Hepatocyte (in vitro differentiated cells): ENCODE measurements around the gene UPP1. TPM values are rescaled to one million over a fixed set of nuclear protein-coding genes. Genes with fewer than 3 reads are reported as not detected.
A peak's percentile ranks its signal among the peaks of the same experiment; 100 is the strongest.

Experiments used
- DNase-seq: peaks from one replicate; pipeline ENCODE4 v3.0.0-alpha.2; 2016; ENCODE audit warnings: low spot score
- H2AFZ ChIP-seq: fragments of 200-600 bp; sonication (generic); 2 replicates; pipeline ENCODE4 v1.6.0; 2016; ENCODE audit warnings: antibody characterized with exemption, mild to moderate bottlenecking
- H3K27ac ChIP-seq: fragments of 200-600 bp; sonication (generic); 2 replicates; pipeline ENCODE4 v1.5.1; 2016; ENCODE audit warnings: mild to moderate bottlenecking
- H3K27me3 ChIP-seq: fragments of 200-600 bp; sonication (generic); 2 replicates; pipeline ENCODE4 v1.6.1; 2016
- H3K36me3 ChIP-seq: fragments of 200-600 bp; sonication (generic); replicated peaks from 2 replicates; pipeline ENCODE4 v1.5.1; 2016; ENCODE audit warnings: low read depth; ENCODE audit not compliant: insufficient read depth
- H3K4me1 ChIP-seq: fragments of 200-600 bp; sonication (generic); 2 replicates; pipeline ENCODE4 v1.5.1; 2016; ENCODE audit warnings: mild to moderate bottlenecking, moderate library complexity; ENCODE audit not compliant: insufficient read depth
- H3K4me2 ChIP-seq: fragments of 200-600 bp; sonication (generic); 2 replicates; pipeline ENCODE4 v1.6.0; 2016
- H3K4me3 ChIP-seq: fragments of 200-600 bp; sonication (generic); 2 replicates; pipeline ENCODE4 v1.5.1; 2016; ENCODE audit warnings: mild to moderate bottlenecking
- H3K79me2 ChIP-seq: fragments of 200-600 bp; sonication (generic); 2 replicates; pipeline ENCODE4 v1.6.0; 2017; ENCODE audit warnings: mild to moderate bottlenecking
- H3K9me2 ChIP-seq: fragments of 200-600 bp; sonication (generic); replicated peaks from 2 replicates; pipeline ENCODE4 v1.6.0; 2017; ENCODE audit warnings: mild to moderate bottlenecking; ENCODE audit not compliant: insufficient read depth
- H3K9me3 ChIP-seq: fragments of 200-600 bp; sonication (generic); 2 replicates; pipeline ENCODE4 v1.5.1; 2016; ENCODE audit warnings: low read depth, mild to moderate bottlenecking
- H4K20me1 ChIP-seq: fragments of 200-600 bp; sonication (generic); 2 replicates; pipeline ENCODE4 v1.6.0; 2016; ENCODE audit warnings: mild to moderate bottlenecking; ENCODE audit not compliant: insufficient read depth, poor library complexity, severe bottlenecking
- EZH2 ChIP-seq: fragments of 200-600 bp; sonication (generic); IDR thresholded peaks from 2 replicates; pipeline ENCODE4 v1.6.1; 2016; ENCODE audit warnings: antibody characterized with exemption, mild to moderate bottlenecking, borderline replicate concordance
- EZH2phosphoT487 ChIP-seq: fragments of 200-600 bp; sonication (generic); IDR thresholded peaks from one replicate; pipeline ENCODE4 v1.6.1; 2018; ENCODE audit warnings: antibody characterized with exemption, mild to moderate bottlenecking, low read depth, moderate library complexity; ENCODE audit not compliant: unreplicated experiment, severe bottlenecking
- WGBS: methylation state at CpG from one replicate; pipeline ENCODE4 v1.1.6; 2016; ENCODE audit warnings: low lambda C conversion rate; ENCODE audit errors: missing lambda C conversion rate; 5-methylcytosine and 5-hydroxymethylcytosine counted together
- polyA plus RNA-seq: library from polyadenylated mRNA; unstranded; fragments of >200 nt; fragmentation: Nextera tagmentation; extraction: Ambion mirVana; gene quantifications from 2 replicates; pipeline ENCODE4 v1.2.1, GENCODE V29; 2016
- total RNA-seq: library from RNA; depleted of rRNA; stranded (reverse); fragments of >200 nt; gene quantifications from 2 replicates; pipeline ENCODE4 v1.2.3, GENCODE V29; 2014
- TF ChIP-seq, protein P1 (sequence below): fragments of 200-600 bp; sonication (generic); IDR thresholded peaks from 2 replicates; pipeline ENCODE4 v1.5.1; 2016; ENCODE audit warnings: antibody characterized with exemption, mild to moderate bottlenecking; ENCODE audit not compliant: poor library complexity

UPP1 gene
- total and polyA plus RNA-seq, 2 experiments from 2014 or later, result 12.7 to 38.7 TPM

DNA sequence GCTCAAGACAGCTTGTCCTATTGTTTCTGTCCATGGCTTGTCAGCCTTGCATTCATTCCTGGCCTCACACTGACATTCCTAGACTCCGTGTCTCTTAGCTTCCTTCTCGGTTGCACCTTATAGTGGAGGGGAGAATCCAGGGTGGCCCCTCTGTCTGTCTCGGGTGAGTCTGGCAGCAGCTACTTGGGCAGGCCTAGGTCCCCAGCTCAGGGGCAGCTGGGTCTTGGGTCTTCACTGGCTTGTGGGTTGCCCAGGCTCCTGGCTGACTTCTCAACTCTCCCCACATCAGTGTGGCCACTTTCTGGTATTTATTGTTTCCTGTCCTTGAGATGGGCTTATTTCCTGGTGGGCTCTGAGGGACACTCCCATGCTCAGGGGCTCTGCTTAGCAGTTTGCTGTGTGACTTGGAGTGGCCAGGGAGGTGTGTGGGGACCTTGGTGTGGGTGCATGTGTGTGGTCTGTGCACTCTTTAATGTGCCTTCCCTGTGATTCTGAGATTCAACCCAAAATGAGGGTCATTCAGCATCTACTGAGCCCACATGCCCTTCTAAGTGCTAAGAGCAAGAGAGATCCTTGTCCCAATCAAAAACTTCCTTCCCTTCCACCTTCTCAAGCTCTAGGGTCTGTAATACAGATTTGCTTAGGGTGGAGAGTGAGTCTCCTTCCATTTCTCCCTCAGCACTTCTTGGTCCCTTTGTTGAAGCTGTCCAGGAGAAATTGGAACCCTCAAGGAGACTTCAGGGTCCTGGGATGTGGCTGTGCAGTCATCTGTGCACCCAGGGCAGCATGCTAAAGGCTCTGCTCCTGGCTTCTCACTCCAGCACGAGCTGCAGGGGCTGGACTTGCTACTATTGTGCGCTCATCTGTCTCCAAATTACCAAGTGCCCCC, 20.1 kb downstream of the UPP1 start:
- DNase-seq, result no peak
- Histone ChIP-seq H3K4me3 (no peak overlapping the region), H3K4me2 (no peak overlapping the region), H3K4me1 (no peaks in the 10 kb centered on the region), H3K79me2 (no peaks in the 10 kb centered on the region), H3K9me2 (no peaks in the 10 kb centered on the region), H3K36me3 (no peaks in the 10 kb centered on the region), H3K27me3 (no peaks in the 10 kb centered on the region), H2AFZ (no peak overlapping the region), H3K27ac (no peak overlapping the region), H4K20me1 (no peaks in the 10 kb centered on the region), H3K9me3 (no peaks in the 10 kb centered on the region)
- 95% methylated on average over 5 of the region's 5 CpGs for WGBS
- no peak for TF ChIP-seq EZH2
- TF ChIP-seq, protein P1, sequence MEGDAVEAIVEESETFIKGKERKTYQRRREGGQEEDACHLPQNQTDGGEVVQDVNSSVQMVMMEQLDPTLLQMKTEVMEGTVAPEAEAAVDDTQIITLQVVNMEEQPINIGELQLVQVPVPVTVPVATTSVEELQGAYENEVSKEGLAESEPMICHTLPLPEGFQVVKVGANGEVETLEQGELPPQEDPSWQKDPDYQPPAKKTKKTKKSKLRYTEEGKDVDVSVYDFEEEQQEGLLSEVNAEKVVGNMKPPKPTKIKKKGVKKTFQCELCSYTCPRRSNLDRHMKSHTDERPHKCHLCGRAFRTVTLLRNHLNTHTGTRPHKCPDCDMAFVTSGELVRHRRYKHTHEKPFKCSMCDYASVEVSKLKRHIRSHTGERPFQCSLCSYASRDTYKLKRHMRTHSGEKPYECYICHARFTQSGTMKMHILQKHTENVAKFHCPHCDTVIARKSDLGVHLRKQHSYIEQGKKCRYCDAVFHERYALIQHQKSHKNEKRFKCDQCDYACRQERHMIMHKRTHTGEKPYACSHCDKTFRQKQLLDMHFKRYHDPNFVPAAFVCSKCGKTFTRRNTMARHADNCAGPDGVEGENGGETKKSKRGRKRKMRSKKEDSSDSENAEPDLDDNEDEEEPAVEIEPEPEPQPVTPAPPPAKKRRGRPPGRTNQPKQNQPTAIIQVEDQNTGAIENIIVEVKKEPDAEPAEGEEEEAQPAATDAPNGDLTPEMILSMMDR, result no peak
- TF ChIP-seq EZH2phosphoT487, result no peak

DNA sequence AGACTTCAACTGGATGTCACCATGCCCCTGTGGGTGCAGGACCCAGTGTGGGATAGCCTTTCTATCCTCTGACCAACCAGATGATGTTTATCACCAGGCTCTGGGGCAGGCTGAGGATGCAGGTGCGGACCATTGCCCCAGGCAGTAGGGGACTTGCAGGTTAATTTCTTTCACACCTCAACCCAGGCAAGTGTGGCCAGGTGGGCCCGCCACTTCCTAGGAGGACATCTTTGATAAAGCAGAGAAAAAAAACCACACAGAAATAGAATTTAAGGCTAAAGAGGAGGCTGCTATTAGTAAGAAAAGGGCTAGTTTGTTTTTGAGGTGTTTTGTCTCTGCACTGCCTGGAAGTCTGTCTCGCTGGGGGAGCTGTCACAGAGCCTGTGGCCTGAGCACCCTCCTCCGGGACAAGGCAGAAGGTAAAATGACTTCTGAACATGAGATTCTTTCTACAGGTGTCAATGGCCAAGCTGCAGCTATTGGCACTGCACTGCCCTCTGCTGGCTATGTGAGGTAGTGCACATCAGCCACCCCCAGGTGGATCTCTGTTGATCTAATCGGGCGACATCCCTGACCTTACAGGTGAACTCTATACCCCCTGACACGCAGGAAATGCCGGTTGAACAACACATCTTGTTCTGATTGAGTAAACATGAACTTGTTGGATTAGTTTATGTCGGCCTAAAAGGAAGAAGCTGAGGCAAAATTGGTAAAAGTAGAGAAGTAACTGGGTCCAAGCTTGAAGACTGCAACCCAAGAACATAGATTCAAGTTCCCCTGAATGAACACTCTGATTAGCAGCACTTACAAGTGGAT, 21.0 kb downstream of the UPP1 start:
- TF ChIP-seq EZH2 (no peak), EZH2phosphoT487 (no peak)
- TF ChIP-seq, protein P1, result peak; percentile 97
- H3K4me2 ChIP-seq, result no peak overlapping the region
- no peaks in the 10 kb centered on the region for H3K9me3 ChIP-seq
- H3K9me2 ChIP-seq, result no peaks in the 10 kb centered on the region
- no peaks in the 10 kb centered on the region for H3K79me2 ChIP-seq
- 22% methylated on average over 9 of the region's 9 CpGs for WGBS
- H3K4me1 ChIP-seq, result no peaks in the 10 kb centered on the region
- no peaks in the 10 kb centered on the region for H3K27me3 ChIP-seq
- H3K36me3 ChIP-seq, result no peaks in the 10 kb centered on the region
- peak; percentile 85 for DNase-seq
- no peak overlapping the region for H3K27ac ChIP-seq
- H2AFZ ChIP-seq, result no peak overlapping the region
- H3K4me3 ChIP-seq, result no peak overlapping the region
- H4K20me1 ChIP-seq, result no peaks in the 10 kb centered on the region

DNA sequence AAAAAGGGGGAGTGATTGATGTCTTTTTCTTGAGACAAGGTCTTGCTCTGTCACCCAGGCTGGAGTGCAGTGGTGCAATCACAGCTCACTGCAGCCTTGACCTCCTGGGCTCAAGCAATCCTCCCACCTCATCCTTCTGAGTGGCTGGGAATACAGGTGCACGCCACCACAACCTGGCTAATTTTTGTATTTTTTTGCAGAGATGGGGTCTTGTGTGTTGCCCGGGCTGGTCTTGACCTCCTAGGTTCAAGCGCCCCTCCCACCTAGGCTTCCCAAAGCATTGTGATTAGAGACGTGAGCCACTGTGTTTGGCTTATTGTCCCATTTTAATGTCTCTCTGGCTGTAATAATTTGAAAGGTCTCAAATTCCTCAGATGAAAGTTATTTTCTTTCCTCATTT, 21.8 kb downstream of the UPP1 start:
- Histone ChIP-seq H3K4me3 (no peak overlapping the region), H3K9me2 (no peaks in the 10 kb centered on the region), H3K36me3 (no peaks in the 10 kb centered on the region), H3K27me3 (no peaks in the 10 kb centered on the region), H3K4me1 (no peaks in the 10 kb centered on the region), H4K20me1 (no peaks in the 10 kb centered on the region), H2AFZ (no peak overlapping the region), H3K27ac (no peak overlapping the region), H3K79me2 (no peaks in the 10 kb centered on the region), H3K9me3 (no peaks in the 10 kb centered on the region), H3K4me2 (no peak overlapping the region)
- WGBS, result 89% methylated on average over 4 of the region's 4 CpGs
- TF ChIP-seq, protein P1, result no peak
- TF ChIP-seq EZH2 (no peak), EZH2phosphoT487 (no peak)
- DNase-seq, result no peak
